C1 segment of cervical spinal cord (tissue), 14 donors: ENCODE data around the gene PHACTR1.

ENCODE experiments used
- DNase-seq, 14 donors: peaks; one replicate each; lab custom pipeline; 2025; lab: John Stamatoyannopoulos, UW

PHACTR1 gene

DNA sequence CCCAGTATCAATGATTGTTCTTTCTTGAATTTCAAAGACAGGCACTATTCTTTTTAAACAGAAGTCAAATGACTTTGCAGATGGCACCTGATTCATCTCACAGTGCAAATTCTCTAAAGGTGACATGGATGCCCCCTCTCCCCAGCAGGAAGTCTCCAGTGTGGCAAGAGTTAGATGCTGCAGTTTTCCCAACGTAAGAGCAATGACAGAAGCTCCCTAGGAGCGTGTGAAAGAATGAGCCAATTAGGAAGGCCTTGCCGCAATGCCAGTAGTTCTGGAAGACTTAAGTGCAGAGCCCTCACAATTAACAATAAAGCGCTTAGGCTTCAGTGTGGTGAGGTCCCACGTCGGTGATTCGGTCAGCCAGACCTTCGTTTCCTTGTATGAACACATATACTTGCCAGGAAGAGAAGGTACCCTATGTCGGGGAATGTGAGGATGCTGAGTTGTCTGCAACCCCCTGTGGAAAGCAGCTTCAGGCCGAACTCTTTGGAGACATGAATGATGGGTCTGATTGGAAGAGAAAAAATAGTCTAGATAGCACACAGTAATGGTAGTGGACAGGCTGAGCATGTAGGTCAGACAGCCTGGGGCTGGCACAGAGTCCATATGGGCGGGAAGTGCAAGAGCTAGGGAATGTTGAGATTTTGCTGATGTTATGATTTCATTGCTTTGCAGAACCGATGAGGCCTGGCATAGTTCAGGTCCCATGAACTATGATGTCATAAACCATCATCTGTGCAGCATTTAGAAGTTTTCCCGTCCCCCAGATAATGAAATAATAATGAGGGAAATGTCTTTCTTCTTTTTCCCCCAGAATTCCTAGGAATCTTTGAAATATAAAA is 132.6 kb downstream of the PHACTR1 start:
- DNase-seq: peak in 1 of 14 donors; percentile 45

DNA sequence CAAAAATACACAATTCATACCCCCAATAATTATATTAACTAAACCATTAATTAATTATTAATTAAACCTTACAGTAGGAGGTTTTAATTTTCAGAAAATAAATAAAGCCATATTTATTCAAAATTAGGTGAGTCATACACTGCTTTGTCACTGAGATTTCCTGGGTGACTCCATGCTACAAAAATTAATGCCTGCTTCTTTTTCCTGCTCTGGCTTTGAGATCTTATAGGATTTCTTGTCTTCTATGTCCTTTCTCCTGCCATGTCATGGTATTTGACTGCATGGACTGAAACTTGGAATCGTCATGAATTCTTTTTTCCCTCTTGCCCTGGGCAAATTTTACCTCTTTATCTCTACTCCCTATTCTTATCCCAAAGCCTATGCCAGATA is 133.2 kb downstream of the PHACTR1 start:
- DNase-seq: no peak

DNA sequence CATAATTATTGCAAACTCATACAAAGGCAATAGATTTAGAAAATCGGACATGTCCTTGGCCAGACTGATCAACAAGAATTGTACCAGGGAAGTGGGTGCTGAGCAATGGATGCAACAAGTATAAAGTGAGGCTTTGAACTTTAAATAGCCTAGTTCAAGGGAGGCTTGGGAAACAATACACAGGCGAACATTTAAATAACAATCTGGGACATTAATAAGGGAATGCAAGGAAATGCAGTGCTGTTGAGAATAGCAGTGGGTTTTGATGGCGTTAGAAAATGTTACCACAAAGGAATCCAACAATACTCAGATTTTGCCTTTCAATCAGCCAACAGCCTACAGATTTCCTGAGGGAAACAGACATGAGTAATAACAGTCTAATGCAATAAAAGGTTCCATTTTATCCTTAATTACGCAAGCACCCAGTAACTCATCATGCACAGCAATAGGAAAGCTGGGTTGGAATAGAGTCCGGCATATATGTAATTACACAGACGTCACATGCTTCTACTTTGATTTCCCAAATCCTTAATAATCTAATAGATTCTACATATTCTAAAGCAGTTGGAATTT is 134.6 kb downstream of the PHACTR1 start:
- no peak for DNase-seq

DNA sequence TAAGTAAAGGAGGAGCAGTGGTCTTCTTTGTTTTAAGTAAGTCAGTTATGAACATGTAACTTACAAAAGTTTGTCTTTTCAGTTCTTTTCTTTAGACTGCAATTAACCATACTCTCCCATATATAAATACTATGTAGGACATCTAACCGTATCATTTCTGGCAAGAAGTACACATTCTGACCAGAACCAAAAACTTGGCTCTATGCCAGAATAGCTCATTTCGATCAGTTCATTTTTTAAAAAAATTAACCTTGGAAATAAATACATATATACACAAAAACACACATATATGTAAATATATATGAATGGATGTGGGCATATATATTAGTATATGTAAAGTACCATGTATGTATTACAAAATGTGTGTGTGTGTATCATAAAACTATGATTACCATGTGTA is 145.0 kb downstream of the PHACTR1 start:
- DNase-seq: no peak

- DNase-seq: no peak
These were observed 148.6 kb downstream of the PHACTR1 start for GRCh38 chr6:12865117-12865516.

- DNase-seq: no peak
These were observed 149.2 kb downstream of the PHACTR1 start for GRCh38 chr6:12865671-12866181.

- no peak for DNase-seq
These were observed 150.0 kb downstream of the PHACTR1 start for GRCh38 chr6:12866422-12867029.

- no peak for DNase-seq
These were observed 153.4 kb downstream of the PHACTR1 start for GRCh38 chr6:12869816-12870432.

GRCh38 chr6:12873691-12874090 is 157.1 kb downstream of the PHACTR1 start:
- no peak for DNase-seq

GRCh38 chr6:12875051-12875450 is 158.5 kb downstream of the PHACTR1 start:
- no peak for DNase-seq

DNA sequence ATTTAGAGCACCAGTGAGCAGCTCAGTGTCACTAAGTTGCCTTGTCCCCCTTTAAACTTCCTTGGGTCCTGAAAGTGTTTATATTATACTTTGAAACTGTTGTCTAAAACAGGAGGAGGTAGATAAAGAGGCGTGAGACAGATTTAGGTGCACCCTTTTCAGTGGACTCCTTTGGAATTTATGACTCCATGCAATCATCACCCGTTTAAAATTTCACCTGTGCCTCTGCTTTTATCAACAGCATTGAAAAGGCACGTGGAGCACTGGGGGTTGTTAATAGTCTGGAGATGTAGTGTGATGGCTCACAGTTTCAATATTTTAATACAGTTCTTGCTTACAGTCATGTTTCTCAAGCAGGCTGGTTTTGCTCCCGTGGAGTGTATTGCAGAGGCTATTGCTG is 162.2 kb downstream of the PHACTR1 start:
- no peak for DNase-seq

DNA sequence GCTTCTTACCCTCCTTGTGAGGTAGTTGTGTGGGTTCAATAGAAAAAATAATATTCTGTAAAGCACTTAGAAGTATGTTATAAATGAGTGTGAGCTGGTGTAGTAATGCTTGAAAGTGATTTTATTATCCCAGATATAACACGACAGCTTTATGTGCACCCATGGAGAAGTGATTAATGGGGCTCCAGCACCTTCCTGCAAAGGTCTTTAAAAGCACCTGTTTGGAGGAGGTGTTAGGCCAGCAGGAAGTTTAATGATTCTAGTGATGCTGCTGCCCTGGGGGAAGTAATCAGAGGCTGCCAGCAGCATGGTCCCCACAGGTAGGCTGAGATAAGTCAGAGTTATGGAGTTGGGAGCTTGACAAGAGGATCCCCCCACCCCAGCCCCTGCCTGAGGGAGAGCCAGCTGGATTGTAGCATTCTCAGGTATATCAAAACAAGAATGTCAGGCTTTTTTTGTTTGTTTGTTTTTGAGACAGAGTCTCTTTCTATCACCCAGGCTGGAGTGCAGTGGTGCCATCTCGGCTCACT is 166.3 kb downstream of the PHACTR1 start:
- no peak for DNase-seq

- no peak for DNase-seq
These were observed 168.4 kb downstream of the PHACTR1 start for GRCh38 chr6:12884983-12885382.

- DNase-seq: no peak
These were observed 170.6 kb downstream of the PHACTR1 start for GRCh38 chr6:12886961-12887775.

DNA sequence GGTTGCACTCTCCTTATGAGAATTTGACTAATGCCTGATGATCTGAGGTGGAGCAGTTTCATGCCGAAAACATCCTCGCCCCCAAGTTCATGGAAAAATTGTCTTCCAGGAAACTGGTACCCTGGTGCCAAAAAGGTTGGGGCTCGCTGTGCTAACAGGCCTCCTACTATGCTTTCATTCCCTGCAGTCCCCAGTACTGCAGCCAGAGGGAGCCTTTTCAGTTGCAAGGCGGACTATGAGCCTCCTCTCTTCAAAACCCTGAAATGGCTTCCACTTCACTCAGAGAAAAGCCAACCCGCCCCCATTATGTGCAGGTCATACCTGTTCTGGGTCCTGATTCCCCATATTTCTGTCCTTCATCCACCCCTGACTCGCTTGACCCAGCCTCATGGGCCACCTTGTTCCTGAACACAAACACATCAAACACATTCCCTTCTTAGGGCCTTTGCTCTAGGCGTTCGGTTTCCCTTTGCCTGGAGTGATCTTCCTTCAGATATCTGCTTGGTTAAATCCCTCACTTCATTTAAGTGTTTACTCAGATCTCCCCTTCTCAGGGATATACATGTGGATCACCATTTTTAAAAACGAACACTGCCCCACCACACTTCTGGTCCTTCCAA is 173.7 kb downstream of the PHACTR1 start:
- DNase-seq: no peak

- no peak for DNase-seq
These were observed 175.0 kb downstream of the PHACTR1 start for GRCh38 chr6:12891595-12891994.

GRCh38 chr6:12892151-12892550 is 175.6 kb downstream of the PHACTR1 start:
- DNase-seq: no peak

DNA sequence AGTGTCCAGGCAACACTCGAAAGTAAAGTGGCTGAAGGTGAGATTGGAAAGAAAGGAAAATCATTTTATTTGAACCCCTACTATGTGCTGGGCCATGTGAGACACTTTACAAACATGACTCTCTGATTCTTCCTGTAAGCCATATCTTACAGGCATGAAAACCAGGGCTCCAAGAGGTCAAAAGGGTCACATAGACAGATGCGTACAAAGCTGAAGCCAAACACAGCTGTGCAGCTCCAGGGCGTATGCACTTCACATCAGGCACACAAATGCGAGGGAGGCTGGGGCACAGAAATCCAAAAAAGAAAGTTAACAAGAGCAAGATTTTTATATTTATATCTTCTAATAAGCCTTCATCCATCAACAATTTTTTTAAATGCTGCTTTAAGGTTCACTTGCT is 176.5 kb downstream of the PHACTR1 start:
- no peak for DNase-seq

DNA sequence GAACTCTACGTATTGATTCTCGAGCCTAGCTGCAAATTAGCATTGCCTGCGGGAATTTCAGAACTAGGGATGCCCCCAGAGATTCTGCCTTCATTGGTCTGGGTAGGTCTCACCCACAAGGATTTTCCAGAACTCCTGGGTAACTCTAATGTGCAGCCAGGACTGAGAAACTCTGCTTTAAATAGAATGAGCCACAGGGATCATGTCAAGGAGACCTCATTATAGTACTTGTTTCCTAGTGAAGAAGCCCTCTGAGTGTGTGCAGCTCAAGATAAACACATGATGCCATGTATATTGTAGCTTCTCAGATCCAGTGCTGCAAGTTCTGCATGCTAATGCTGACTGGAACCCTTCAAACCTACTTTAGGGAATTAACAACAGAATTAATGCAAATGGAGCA is 179.2 kb downstream of the PHACTR1 start:
- no peak for DNase-seq

- DNase-seq: no peak
These were observed 179.7 kb downstream of the PHACTR1 start for GRCh38 chr6:12896208-12896733.
